Left ventricle myocardium inferior (tissue), 1 donor: ENCODE results near the gene CCT6B. TPM values are rescaled to one million over a fixed set of nuclear protein-coding genes. Genes with fewer than 3 reads are reported as not detected.

Experiments used
- DNase-seq: peaks from one replicate; pipeline ENCODE4 v3.0.0-alpha.2; 2020
- H3K27ac ChIP-seq: fragments of 200-600 bp; replicated peaks from 2 replicates; pipeline ENCODE4 v1.8.0; 2021
- H3K27me3 ChIP-seq: fragments of 200-600 bp; 2 replicates; pipeline ENCODE4 v1.8.0; 2021; ENCODE audit warnings: low read depth
- H3K36me3 ChIP-seq: fragments of 200-600 bp; 2 replicates; pipeline ENCODE4 v1.8.0; 2021
- H3K4me1 ChIP-seq: fragments of 200-600 bp; 2 replicates; pipeline ENCODE4 v1.8.0; 2021
- H3K4me3 ChIP-seq: fragments of 200-600 bp; 2 replicates; pipeline ENCODE4 v1.8.0; 2021; ENCODE audit warnings: mild to moderate bottlenecking, moderate library complexity
- H3K9me3 ChIP-seq: fragments of 200-600 bp; replicated peaks from 2 replicates; pipeline ENCODE4 v1.8.0; 2021
- CTCF ChIP-seq: fragments of 200-600 bp; IDR thresholded peaks from 2 replicates; pipeline ENCODE4 v1.8.0; 2021; ENCODE audit warnings: antibody characterized with exemption, mild to moderate bottlenecking, borderline replicate concordance
- intact Hi-C: fragments of 100-400 bp; cut with micrococcal nuclease; formaldehyde crosslinking; loops from one replicate; pipeline ENCODE4 v1.11.0; 2022
- long read RNA-seq: library from polyadenylated mRNA; unstranded; transcript quantifications from one replicate; pipeline ENCODE4 v2.0.0, GENCODE V29; 2021
- total RNA-seq: library from RNA; stranded (reverse); fragmentation: NEBNext Ultra II Directional; extraction: Animal tissue kit (Norgen Biotek cat#: 25700); gene quantifications from one replicate; pipeline ENCODE4 v1.2.1, GENCODE V29; 2021
- donor health status: DM: no; HTN: yes; CAD: no; lungs with severe emphysema.

The CCT6B gene
- total RNA-seq = 2.6 TPM
- long read RNA-seq = 0 reads

GRCh38 chr17:34961093-34961911 lies at the start of gene CCT6B, which contains the start of gene ZNF830:
CCT6B (minus strand) TSS chr17:34961460; CDS start chr17:34961393, 67 bp downstream.
ZNF830 (plus strand) TSS chr17:34961540; CDS start chr17:34961567, 27 bp downstream.
- peak; percentile 92 for DNase-seq
- Histone ChIP-seq H3K36me3 (peaks cover 28% of the 10 kb centered on the region), H3K9me3 (no peaks in the 10 kb centered on the region), H3K4me3 (peak within 1 kb of the TSS; percentile 96), H3K27me3 (no peaks in the 10 kb centered on the region), H3K4me1 (peaks cover 36% of the 10 kb centered on the region), H3K27ac (peak within 1 kb of the TSS; percentile 97)
- no peak for TF ChIP-seq CTCF
- intact Hi-C loops = no loop called here

- Histone ChIP-seq H3K36me3 (peaks cover 66% of the 10 kb centered on the region), H3K9me3 (no peaks in the 10 kb centered on the region)
Measured at GRCh38 chr17:35010093-35010492, 48.8 kb upstream of the CCT6B start.

GRCh38 chr17:35006961-35007360 lies 45.7 kb upstream of the CCT6B start:
- intact Hi-C loops = no loop called here

More at GRCh38 chr17:35010093-35010492, 48.8 kb upstream of the CCT6B start:
- no peak overlapping the region for H3K27ac ChIP-seq
- H3K4me1 ChIP-seq = peaks cover 4% of the 10 kb centered on the region
- no peak overlapping the region for H3K4me3 ChIP-seq
- no peaks in the 10 kb centered on the region for H3K27me3 ChIP-seq
- intact Hi-C loops = no loop called here
- DNase-seq = no peak
- TF ChIP-seq CTCF = no peak

GRCh38 chr17:35006345-35006744 lies 45.1 kb upstream of the CCT6B start:
- intact Hi-C loops = no loop called here
- DNase-seq = no peak
- no peak overlapping the region for H3K4me3 ChIP-seq
- no peak for TF ChIP-seq CTCF
- H3K4me1 ChIP-seq = peaks cover 24% of the 10 kb centered on the region
- H3K9me3 ChIP-seq = no peaks in the 10 kb centered on the region
- no peak overlapping the region for H3K27ac ChIP-seq
- no peaks in the 10 kb centered on the region for H3K27me3 ChIP-seq
- peaks cover 64% of the 10 kb centered on the region for H3K36me3 ChIP-seq

More at GRCh38 chr17:35006961-35007360, 45.7 kb upstream of the CCT6B start:
- H3K27me3 ChIP-seq = no peaks in the 10 kb centered on the region
- H3K27ac ChIP-seq = no peak overlapping the region
- peaks cover 18% of the 10 kb centered on the region for H3K4me1 ChIP-seq
- no peak for DNase-seq
- H3K36me3 ChIP-seq = peaks cover 64% of the 10 kb centered on the region
- H3K4me3 ChIP-seq = no peak overlapping the region
- TF ChIP-seq CTCF = no peak
- H3K9me3 ChIP-seq = no peaks in the 10 kb centered on the region

- no peak overlapping the region for H3K4me3 ChIP-seq
- intact Hi-C loops = no loop called here
- H3K27ac ChIP-seq = peak overlapping the region; percentile 73
- no peak for DNase-seq
- peaks cover 59% of the 10 kb centered on the region for H3K36me3 ChIP-seq
- H3K4me1 ChIP-seq = peaks cover 26% of the 10 kb centered on the region
- H3K27me3 ChIP-seq = no peaks in the 10 kb centered on the region
- TF ChIP-seq CTCF = no peak
- no peaks in the 10 kb centered on the region for H3K9me3 ChIP-seq
Measured at GRCh38 chr17:35003778-35004177, 42.5 kb upstream of the CCT6B start.
